Fibroblast of lung (primary cell): Measurements from ENCODE around the gene ARMH3.

ENCODE experiments used
- CTCF ChIP-seq, 2 donors: IDR thresholded peaks in 1 of 2; conservative IDR thresholded peaks in 1 of 2; 1 replicate in 1 of 2; 2 replicates in 1 of 2; pipeline ENCODE4 v1.5.1; 2011 to 2012; ENCODE audit warnings: low read length in 2 of 2, control low read depth in 1 of 2, inconsistent platforms in 1 of 2, low read depth in 1 of 2, mild to moderate bottlenecking in 1 of 2
- EZH2 ChIP-seq: IDR thresholded peaks from 2 replicates; pipeline ENCODE4 v1.5.1; 2012; ENCODE audit warnings: low read length, control low read depth, mild to moderate bottlenecking; ENCODE audit errors: missing control alignments

- TF ChIP-seq CTCF (conservative IDR thresholded peaks at IDR 0.05 in 1 of 2, IDR thresholded peaks at IDR 0.05 in 1 of 2; ENCODE audit: low read depth in 1 of 2, low read length in 2 of 2) (no peak), EZH2 (no peak)
Observed at GRCh38 chr10:101831169-101831811, 224.7 kb downstream of the ARMH3 start.
